SK-N-SH (cell line): Measurements from ENCODE around the gene ALPK3. TPM values are rescaled to one million over a fixed set of nuclear protein-coding genes. Genes with fewer than 3 reads are reported as not detected.

Experiments
- CTCF ChIA-PET: fragments of 300-600, 350-600 bp; formaldehyde crosslinking; extraction: SDS; loops from one replicate; lab custom pipeline; 2021; lab: Yijun Ruan, JAX
- POLR2A ChIA-PET: fragments of 350-600 bp; sonication (Branson Sonifier 250); formaldehyde crosslinking; extraction: SDS; loops from one replicate; lab custom pipeline; 2020; ENCODE audit warnings: antibody characterized with exemption, inconsistent platforms; lab: Yijun Ruan, JAX
- DNase-seq: peaks from one replicate; pipeline ENCODE4 v3.0.0; 2012
- H2AFZ ChIP-seq: fragments of 200-600 bp; sonication (generic); 2 replicates; pipeline ENCODE4 v1.8.1; 2016; ENCODE audit warnings: antibody characterized with exemption, mild to moderate bottlenecking, low read depth
- H3F3A ChIP-seq: fragments of 200-600 bp; sonication (generic); replicated peaks from 2 replicates; pipeline ENCODE3; 2016; ENCODE audit warnings: antibody characterized with exemption, mild to moderate bottlenecking; ENCODE audit not compliant: insufficient read depth
- H3K27ac ChIP-seq, 2 experiments: fragments of 200-500 bp in 1 of 2; fragments of 200-600 bp in 1 of 2; sonication (Bioruptor generic) in 1 of 2; sonication (generic), shearing (Covaris generic) in 1 of 2; 2 replicates each; pipeline versions ENCODE4 v1.5.1 to v1.6.1; 2014 to 2016; ENCODE audit warnings: low read depth in 2 of 2, inconsistent platforms in 1 of 2, low read length in 1 of 2, mild to moderate bottlenecking in 1 of 2, mixed read lengths in 1 of 2
- H3K27me3 ChIP-seq: fragments of 200-600 bp; sonication (generic), shearing (Covaris generic); 2 replicates; pipeline ENCODE4 v1.6.1; 2016; ENCODE audit warnings: mixed run types; ENCODE audit not compliant: insufficient read depth
- H3K36me3 ChIP-seq, 2 experiments: fragments of 200-500 bp in 1 of 2; fragments of 200-600 bp in 1 of 2; sonication (Bioruptor generic) in 1 of 2; sonication (generic) in 1 of 2; replicated peaks in 1 of 2; 2 replicates each; pipeline versions ENCODE3 to v1.5.1; 2014 to 2016; ENCODE audit warnings: low read length in 1 of 2, mild to moderate bottlenecking in 1 of 2; ENCODE audit not compliant: insufficient read depth in 2 of 2, control insufficient read depth in 1 of 2
- H3K4me1 ChIP-seq, 2 experiments: fragments of 200-500 bp in 1 of 2; fragments of 200-600 bp in 1 of 2; sonication (Bioruptor generic) in 1 of 2; sonication (generic), shearing (Covaris generic) in 1 of 2; 2 replicates each; pipeline versions ENCODE4 v1.5.1 to v1.6.1; 2014 to 2016; ENCODE audit warnings: low read depth in 1 of 2, low read length in 1 of 2, mixed run types in 1 of 2; ENCODE audit not compliant: insufficient read depth in 2 of 2, control insufficient read depth in 1 of 2
- H3K4me2 ChIP-seq: fragments of 200-600 bp; sonication (generic), shearing (Covaris generic); 2 replicates; pipeline ENCODE4 v1.6.1; 2017; ENCODE audit warnings: mixed run types
- H3K4me3 ChIP-seq, 2 experiments: fragments of 200-500 bp in 1 of 2; fragments of 200-600 bp in 1 of 2; sonication (Bioruptor generic) in 1 of 2; sonication (generic), shearing (Covaris generic) in 1 of 2; 2 replicates each; pipeline versions ENCODE4 v1.5.1 to v1.8.1; 2014 to 2016; ENCODE audit warnings: low read depth in 2 of 2, inconsistent platforms in 1 of 2, low read length in 1 of 2, mild to moderate bottlenecking in 1 of 2, mixed read lengths in 1 of 2, moderate library complexity in 1 of 2
- H3K79me2 ChIP-seq: fragments of 200-600 bp; sonication (generic); 2 replicates; pipeline ENCODE4 v1.8.1; 2017; ENCODE audit warnings: mild to moderate bottlenecking; ENCODE audit not compliant: insufficient read depth
- H3K9ac ChIP-seq: fragments of 200-600 bp; sonication (generic); 2 replicates; pipeline ENCODE4 v1.6.1; 2017; ENCODE audit warnings: mixed run types
- H3K9me2 ChIP-seq: fragments of 200-600 bp; sonication (generic); 2 replicates; pipeline ENCODE4 v1.6.1; 2017; ENCODE audit warnings: mixed run types
- H3K9me3 ChIP-seq: fragments of 200-600 bp; sonication (generic); 2 replicates; pipeline ENCODE4 v1.6.1; 2017; ENCODE audit warnings: mixed run types, mild to moderate bottlenecking, moderate library complexity
- H4K20me1 ChIP-seq: fragments of 200-600 bp; sonication (generic); 2 replicates; pipeline ENCODE4 v1.6.1; 2017; ENCODE audit warnings: mild to moderate bottlenecking, mixed run types; ENCODE audit not compliant: insufficient read depth
- CHD2 ChIP-seq: fragments of 150-350 bp; IDR thresholded peaks from 2 replicates; pipeline ENCODE4 v1.6.1; 2018; ENCODE audit warnings: low read length; ENCODE audit not compliant: partially characterized antibody
- FOXM1 ChIP-seq: IDR thresholded peaks from 2 replicates; pipeline ENCODE4 v1.4.0; 2012; ENCODE audit warnings: low read depth, mild to moderate bottlenecking
- GATA2 ChIP-seq: sonication (generic); formaldehyde crosslinking; IDR thresholded peaks from 2 replicates; pipeline ENCODE4 v1.5.0; 2020; ENCODE audit warnings: mild to moderate bottlenecking, missing genetic modification reagents
- IRF3 ChIP-seq: fragments of 150-350 bp; IDR thresholded peaks from 2 replicates; pipeline ENCODE4 v1.6.1; 2016; ENCODE audit warnings: mild to moderate bottlenecking, low read depth, low read length
- MAX ChIP-seq: IDR thresholded peaks from 2 replicates; pipeline ENCODE4 v1.4.0; 2012; ENCODE audit warnings: low read depth
- NFIC ChIP-seq: IDR thresholded peaks from 2 replicates; pipeline ENCODE4 v1.4.0; 2012; ENCODE audit warnings: borderline replicate concordance
- PBX3 ChIP-seq: IDR thresholded peaks from 2 replicates; pipeline ENCODE4; 2012
- POLR2AphosphoS5 ChIP-seq: IDR thresholded peaks from 2 replicates; pipeline ENCODE4 v1.6.1; 2012; ENCODE audit warnings: low read depth, low read length
- RAD21 ChIP-seq: IDR thresholded peaks from 2 replicates; pipeline ENCODE4 v1.6.1; 2012; ENCODE audit warnings: mild to moderate bottlenecking, low read length
- RCOR1 ChIP-seq: fragments of 150-350 bp; IDR thresholded peaks from 2 replicates; pipeline ENCODE4 v1.6.1; 2017; ENCODE audit warnings: antibody characterized with exemption, low read length
- SIN3A ChIP-seq: IDR thresholded peaks from 2 replicates; pipeline ENCODE4 v1.6.1; 2012; ENCODE audit warnings: low read depth, mild to moderate bottlenecking, low read length, moderate library complexity, borderline replicate concordance
- TAF1 ChIP-seq: IDR thresholded peaks from 2 replicates; pipeline ENCODE4 v1.6.1; 2012; ENCODE audit warnings: low read depth, mild to moderate bottlenecking, low read length, moderate library complexity, borderline replicate concordance
- TCF12 ChIP-seq: IDR thresholded peaks from 2 replicates; pipeline ENCODE4 v1.4.0; 2012
- USF1 ChIP-seq: IDR thresholded peaks from 2 replicates; pipeline ENCODE4 v1.4.0; 2012; ENCODE audit warnings: low read depth, borderline replicate concordance
- YY1 ChIP-seq: IDR thresholded peaks from 2 replicates; pipeline ENCODE4 v1.4.0; 2012; ENCODE audit warnings: low read depth, mild to moderate bottlenecking
- polyA plus RNA-seq, 3 experiments: library from polyadenylated mRNA; depleted of rRNA; stranded (reverse); fragments of >200 nt; gene quantifications; 2 replicates each; pipeline ENCODE4 v1.2.3, GENCODE V29; 2012
- TF ChIP-seq, protein P1 (sequence below): fragments of 200-600 bp; sonication (generic); IDR thresholded peaks from 2 replicates; pipeline ENCODE4 v1.6.1; 2017; ENCODE audit warnings: antibody characterized with exemption, mild to moderate bottlenecking, moderate library complexity

The ALPK3 gene
- polyA plus RNA-seq, 1 of the 3 experiments (the other 2 are of a cell fraction) = 0.16 TPM

DNA sequence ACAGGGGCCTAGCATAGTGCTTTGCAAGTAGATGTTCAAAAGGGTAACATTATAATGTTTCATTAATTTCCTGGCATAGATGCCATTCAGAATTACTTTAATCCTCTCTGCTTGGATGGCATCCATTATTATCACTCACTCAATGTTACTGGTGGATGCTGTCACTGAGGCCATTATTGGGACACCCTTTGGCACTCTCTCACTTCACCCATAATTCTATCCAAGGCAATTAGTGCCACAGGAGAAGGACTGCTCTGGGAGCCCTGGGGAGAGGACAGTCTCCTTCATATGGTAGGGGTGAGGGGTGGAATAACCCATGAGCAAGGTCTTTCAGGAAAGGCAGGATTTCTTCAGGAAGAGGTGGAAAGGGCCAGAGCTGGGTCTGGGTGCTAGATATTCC, 38.6 kb downstream of the ALPK3 start:
- Histone ChIP-seq H3K27ac (no peak overlapping the region), H3K27me3 (no peaks in the 10 kb centered on the region), H3K4me1 (no peaks in the 10 kb centered on the region), H3K9ac (no peak overlapping the region), H3K9me3 (no peaks in the 10 kb centered on the region), H4K20me1 (no peaks in the 10 kb centered on the region), H3K36me3 (no peaks in the 10 kb centered on the region), H3K79me2 (no peaks in the 10 kb centered on the region), H3F3A (no peaks in the 10 kb centered on the region), H3K4me2 (no peak overlapping the region), H3K4me3 (no peak overlapping the region), H3K9me2 (no peaks in the 10 kb centered on the region), H2AFZ (no peak overlapping the region)
- ChIA-PET POLR2A (no interaction called here), CTCF (no interaction called here)
- no peak for DNase-seq
- TF ChIP-seq RAD21 (no peak), NFIC (no peak), TCF12 (no peak), RCOR1 (no peak), GATA2 (CRISPR knock-in tag) (no peak), MAX (no peak), PBX3 (no peak), POLR2AphosphoS5 (no peak), CHD2 (no peak), IRF3 (no peak), YY1 (no peak), TAF1 (no peak), FOXM1 (no peak), SIN3A (no peak), USF1 (no peak)
- TF ChIP-seq, protein P1, sequence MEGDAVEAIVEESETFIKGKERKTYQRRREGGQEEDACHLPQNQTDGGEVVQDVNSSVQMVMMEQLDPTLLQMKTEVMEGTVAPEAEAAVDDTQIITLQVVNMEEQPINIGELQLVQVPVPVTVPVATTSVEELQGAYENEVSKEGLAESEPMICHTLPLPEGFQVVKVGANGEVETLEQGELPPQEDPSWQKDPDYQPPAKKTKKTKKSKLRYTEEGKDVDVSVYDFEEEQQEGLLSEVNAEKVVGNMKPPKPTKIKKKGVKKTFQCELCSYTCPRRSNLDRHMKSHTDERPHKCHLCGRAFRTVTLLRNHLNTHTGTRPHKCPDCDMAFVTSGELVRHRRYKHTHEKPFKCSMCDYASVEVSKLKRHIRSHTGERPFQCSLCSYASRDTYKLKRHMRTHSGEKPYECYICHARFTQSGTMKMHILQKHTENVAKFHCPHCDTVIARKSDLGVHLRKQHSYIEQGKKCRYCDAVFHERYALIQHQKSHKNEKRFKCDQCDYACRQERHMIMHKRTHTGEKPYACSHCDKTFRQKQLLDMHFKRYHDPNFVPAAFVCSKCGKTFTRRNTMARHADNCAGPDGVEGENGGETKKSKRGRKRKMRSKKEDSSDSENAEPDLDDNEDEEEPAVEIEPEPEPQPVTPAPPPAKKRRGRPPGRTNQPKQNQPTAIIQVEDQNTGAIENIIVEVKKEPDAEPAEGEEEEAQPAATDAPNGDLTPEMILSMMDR = no peak
